CD4-positive, alpha-beta T cell (primary cell): ENCODE measurements around the gene ITSN1. TPM values are rescaled to one million over a fixed set of nuclear protein-coding genes. Genes with fewer than 3 reads are reported as not detected.

Experiments
- ATAC-seq: fragments of 200-7000 bp; cut with Tn5 transposase; one replicate; pipeline ENCODE4 v1.10.0; 2022; ENCODE audit warnings: mild to moderate bottlenecking; ENCODE audit not compliant: poor library complexity
- CTCF ChIA-PET: fragments of 350-600 bp; sonication (Branson Sonifier 250); formaldehyde crosslinking; loops from one replicate; lab custom pipeline; 2021; ENCODE audit warnings: antibody characterized with exemption, inconsistent platforms; lab: Charles Lee
- POLR2A ChIA-PET: fragments of 350-600 bp; sonication (Branson Sonifier 250); formaldehyde crosslinking; loops from one replicate; lab custom pipeline; 2021; ENCODE audit warnings: antibody characterized with exemption, inconsistent platforms; lab: Charles Lee
- DNase-seq, 14 experiments: peaks; one replicate each; pipeline ENCODE4 v3.0.0-alpha.2; 2013 to 2020; ENCODE audit warnings: mixed read lengths in 2 of 14
- H3K27ac ChIP-seq, 2 donors: one replicate each; pipeline versions ENCODE4 v1.5.1 to v1.7.0; 2013; ENCODE audit warnings: low read length in 2 of 2, low read depth in 1 of 2, mild to moderate bottlenecking in 1 of 2
- H3K27me3 ChIP-seq, 2 experiments: 1 replicate in 1 of 2; 2 replicates in 1 of 2; pipeline versions ENCODE4 v1.6.1 to v1.7.0; 2013; ENCODE audit warnings: low read length in 2 of 2, control low read depth in 1 of 2, mild to moderate bottlenecking in 1 of 2, moderate library complexity in 1 of 2; ENCODE audit not compliant: insufficient read depth in 2 of 2, control insufficient read depth in 1 of 2
- H3K36me3 ChIP-seq: one replicate; pipeline ENCODE4 v1.6.1; 2013; ENCODE audit warnings: low read length, control low read depth; ENCODE audit not compliant: insufficient read depth
- H3K4me1 ChIP-seq: one replicate; pipeline ENCODE4 v1.6.1; 2013; ENCODE audit warnings: low read length, control low read depth; ENCODE audit not compliant: insufficient read depth
- H3K4me3 ChIP-seq: one replicate; pipeline ENCODE4 v1.5.1; 2013; ENCODE audit warnings: mild to moderate bottlenecking, low read length, moderate library complexity
- H3K9me3 ChIP-seq, 2 experiments: 1 replicate in 1 of 2; 2 replicates in 1 of 2; pipeline versions ENCODE4 v1.6.1 to v1.7.0; 2013; ENCODE audit warnings: low read length in 2 of 2, mild to moderate bottlenecking in 2 of 2, control low read depth in 1 of 2, moderate library complexity in 1 of 2; ENCODE audit not compliant: control insufficient read depth in 1 of 2, insufficient read depth in 1 of 2
- H3K27ac Mint-ChIP-seq: one replicate; pipeline ENCODE4 v1.8.0; 2020; ENCODE audit warnings: mixed read lengths
- H3K27me3 Mint-ChIP-seq: one replicate; pipeline ENCODE4 v1.8.0; 2021; ENCODE audit warnings: mixed read lengths
- H3K36me3 Mint-ChIP-seq: one replicate; pipeline ENCODE4 v1.8.0; 2021; ENCODE audit warnings: low read depth, mixed read lengths
- H3K4me1 Mint-ChIP-seq: one replicate; pipeline ENCODE4 v1.8.0; 2021; ENCODE audit warnings: low read depth, mixed read lengths
- H3K4me3 Mint-ChIP-seq: one replicate; pipeline ENCODE4 v1.8.0; 2020; ENCODE audit warnings: mild to moderate bottlenecking, mixed read lengths
- H3K9me3 Mint-ChIP-seq: one replicate; pipeline ENCODE4 v1.8.0; 2020; ENCODE audit warnings: mixed read lengths
- CTCF ChIP-seq: fragments of 200-600 bp; IDR thresholded peaks from one replicate; pipeline ENCODE4 v1.8.0; 2022; ENCODE audit warnings: antibody characterized with exemption, mild to moderate bottlenecking
- intact Hi-C, 2 experiments: fragments of 100-400 bp; cut with DNase I in 1 of 2; cut with micrococcal nuclease in 1 of 2; formaldehyde crosslinking; loops; one replicate each; pipeline versions ENCODE4 v1.15.1 to v1.9.0; 2023 to 2025; cut with DNase I, micrococcal nuclease
- total RNA-seq, 174 experiments: library from RNA in 2 of 174; stranded (reverse) in 2 of 174; gene quantifications; one replicate each; pipeline ENCODE4 v1.2.3 and lab custom pipeline; 2021 to 2026

Gene ITSN1
- total RNA-seq, 2 experiments from 2014 or later, result 2.1 to 3.0 TPM

GRCh38 chr21:33908760-33909159 lies 266.5 kb downstream of the ITSN1 start:
- Histone ChIP-seq H3K36me3 (peaks cover 86% of the 10 kb centered on the region), H3K27me3 (no peaks in the 10 kb centered on the region), H3K4me3 (no peak overlapping the region), H3K9me3 (no peaks in the 10 kb centered on the region), H3K27ac (no peak overlapping the region), H3K4me1 (no peaks in the 10 kb centered on the region)
- Mint-ChIP-seq H3K27me3 (no peaks in the 10 kb centered on the region), H3K36me3 (peaks cover 91% of the 10 kb centered on the region), H3K27ac (no peak overlapping the region), H3K9me3 (no peaks in the 10 kb centered on the region), H3K4me1 (peaks cover 25% of the 10 kb centered on the region), H3K4me3 (no peak overlapping the region)
- intact Hi-C loops, result no loop called here
- ChIA-PET CTCF (interaction anchor here (1.1 kb wide), 1 partner anchor 186 kb away, joined by 4 read pairs; no protein-coding TSS in a partner anchor), POLR2A (no interaction called here)
- no peak for TF ChIP-seq CTCF
- ATAC-seq, result no peak
- no peak for DNase-seq

- Histone ChIP-seq H3K36me3 (peaks cover 77% of the 10 kb centered on the region), H3K4me3 (no peak overlapping the region), H3K27ac (no peak overlapping the region), H3K9me3 (no peaks in the 10 kb centered on the region), H3K4me1 (peaks cover 8% of the 10 kb centered on the region), H3K27me3 (no peaks in the 10 kb centered on the region)
- Mint-ChIP-seq H3K9me3 (no peaks in the 10 kb centered on the region), H3K27ac (no peak overlapping the region), H3K27me3 (no peaks in the 10 kb centered on the region), H3K36me3 (peaks cover 90% of the 10 kb centered on the region), H3K4me1 (peaks cover 35% of the 10 kb centered on the region), H3K4me3 (no peak overlapping the region)
- ATAC-seq (no peak), DNase-seq (no peak)
- CTCF ChIA-PET, result no interaction called here
- TF ChIP-seq CTCF, result no peak
- POLR2A ChIA-PET, result no interaction called here
- intact Hi-C loops, result loop anchor here in 1 of 2 experiments (10.0 kb wide), 1 partner anchor 265 kb away; the partner anchor contains the start of genes CRYZL1 and ITSN1
These were observed 267.5 kb downstream of the ITSN1 start for GRCh38 chr21:33909756-33910155.

- Histone ChIP-seq H3K9me3 (no peaks in the 10 kb centered on the region), H3K27me3 (no peaks in the 10 kb centered on the region), H3K36me3 (peaks cover 39% of the 10 kb centered on the region), H3K27ac (no peak overlapping the region), H3K4me3 (no peak overlapping the region), H3K4me1 (peaks cover 19% of the 10 kb centered on the region)
- no peak for ATAC-seq
- peaks cover 45% of the 10 kb centered on the region for H3K4me1 Mint-ChIP-seq
- intact Hi-C loops, result loop anchor here in 1 of 2 experiments (10.0 kb wide), 1 partner anchor 269 kb away; the partner anchor contains the start of genes CRYZL1 and ITSN1
- TF ChIP-seq CTCF, result no peak
- CTCF ChIA-PET, result interaction anchor here (1.3 to 3.4 kb wide), 2 partner anchors 10 to 176 kb away, joined by 3 to 17 read pairs; no protein-coding TSS in a partner anchor
- no peak for DNase-seq
- POLR2A ChIA-PET, result no interaction called here
- H3K27me3 Mint-ChIP-seq, result no peaks in the 10 kb centered on the region
- H3K36me3 Mint-ChIP-seq, result peaks cover 60% of the 10 kb centered on the region
- H3K27ac Mint-ChIP-seq, result peak overlapping the region; percentile 92
- H3K4me3 Mint-ChIP-seq, result peak overlapping the region; percentile 97
- H3K9me3 Mint-ChIP-seq, result no peaks in the 10 kb centered on the region
These were observed 271.9 kb downstream of the ITSN1 start for GRCh38 chr21:33914188-33914587.
